Lower lobe of right lung (tissue), 2 donors: ENCODE measurements around the gene EMSY. TPM values are rescaled to one million over a fixed set of nuclear protein-coding genes. Genes with fewer than 3 reads are reported as not detected.

ENCODE experiments used
- ATAC-seq, 2 donors: fragments of 200-7000 bp; cut with Tn5 transposase; one replicate each; pipeline ENCODE4 v1.9.1; 2020 to 2022; ENCODE audit warnings: mild to moderate bottlenecking in 2 of 2, moderate library complexity in 2 of 2
- DNase-seq: peaks from one replicate; pipeline ENCODE4 v3.0.0-alpha.2; 2020
- H3K27ac ChIP-seq: fragments of 200-600 bp; one replicate; pipeline ENCODE4 v1.8.0; 2022
- H3K27me3 ChIP-seq: fragments of 200-600 bp; one replicate; pipeline ENCODE4 v1.8.0; 2022; ENCODE audit warnings: low read depth
- H3K36me3 ChIP-seq: fragments of 200-600 bp; one replicate; pipeline ENCODE4 v1.8.0; 2022; ENCODE audit warnings: mild to moderate bottlenecking
- H3K4me1 ChIP-seq: fragments of 200-600 bp; one replicate; pipeline ENCODE4 v1.8.0; 2022
- H3K4me3 ChIP-seq: fragments of 200-600 bp; one replicate; pipeline ENCODE4 v1.8.0; 2022; ENCODE audit warnings: mild to moderate bottlenecking
- H3K9me3 ChIP-seq: fragments of 200-600 bp; one replicate; pipeline ENCODE4 v1.8.0; 2022
- CTCF ChIP-seq: fragments of 200-600 bp; IDR thresholded peaks from one replicate; pipeline ENCODE4 v1.8.0; 2022; ENCODE audit warnings: antibody characterized with exemption, mild to moderate bottlenecking
- intact Hi-C: fragments of 100-400 bp; cut with DNase I; formaldehyde crosslinking; loops from one replicate; pipeline ENCODE4 v1.11.0; 2022
- total RNA-seq: library from RNA; stranded (reverse); fragmentation: NEBNext Ultra II Directional; extraction: Animal tissue kit (Norgen Biotek cat#: 25700); gene quantifications from one replicate; pipeline ENCODE4 v1.2.1, GENCODE V29; 2021
- donor health status: DM: no; HTN: yes; CAD: no; lungs with severe emphysema.

The EMSY gene
- total RNA-seq, 1 donor from 2014 or later = 21.1 TPM

DNA sequence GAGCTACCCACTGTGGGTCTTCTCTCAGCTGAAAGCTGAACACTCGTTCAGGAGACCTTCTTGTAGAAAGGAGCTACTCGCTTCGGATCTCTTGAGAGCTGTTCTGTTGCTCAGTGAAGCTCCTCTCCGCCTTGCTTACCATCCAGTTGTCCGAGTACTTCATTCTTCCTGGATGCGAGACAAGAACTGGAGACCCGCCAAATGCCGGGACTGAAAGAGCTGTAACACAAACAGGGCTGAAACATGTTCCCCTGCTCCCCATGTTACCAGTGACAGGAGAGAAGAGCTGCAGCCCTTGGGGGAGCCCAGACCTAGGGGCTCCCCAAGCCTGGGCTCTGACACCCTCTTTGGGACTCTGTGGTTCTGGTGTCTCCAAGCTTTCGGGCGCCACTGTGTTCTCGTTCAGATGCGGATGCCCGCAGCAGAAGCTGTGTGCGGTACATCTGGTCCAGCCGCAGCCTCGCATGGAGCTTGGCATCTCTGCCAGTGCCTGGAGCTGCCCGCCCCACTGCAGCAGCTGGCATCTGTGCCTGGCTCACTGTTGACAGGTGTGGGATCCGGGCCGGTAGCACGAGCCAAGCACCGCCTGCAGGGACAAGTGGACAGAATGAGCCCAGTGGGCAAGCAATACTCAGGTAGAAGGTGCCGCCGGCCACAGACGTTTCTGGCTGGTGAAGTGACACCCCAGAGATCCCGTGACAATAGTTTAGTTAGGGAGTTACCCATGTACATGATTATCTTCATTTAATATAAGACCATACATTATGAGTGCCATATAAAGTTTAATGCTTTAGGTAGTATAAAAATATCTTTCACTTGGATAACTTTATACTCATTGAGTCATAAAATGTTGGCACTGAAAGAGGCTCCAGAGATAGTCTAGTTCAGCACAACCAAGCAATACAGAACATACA is 49.1 kb downstream of the EMSY start:
- Histone ChIP-seq H3K36me3 (peaks cover 33% of the 10 kb centered on the region), H3K27me3 (no peaks in the 10 kb centered on the region), H3K4me1 (no peaks in the 10 kb centered on the region), H3K4me3 (no peak overlapping the region), H3K27ac (no peak overlapping the region), H3K9me3 (no peaks in the 10 kb centered on the region)
- TF ChIP-seq CTCF = no peak
- DNase-seq (no peak), ATAC-seq (no peak)
- intact Hi-C loops = no loop called here

DNA sequence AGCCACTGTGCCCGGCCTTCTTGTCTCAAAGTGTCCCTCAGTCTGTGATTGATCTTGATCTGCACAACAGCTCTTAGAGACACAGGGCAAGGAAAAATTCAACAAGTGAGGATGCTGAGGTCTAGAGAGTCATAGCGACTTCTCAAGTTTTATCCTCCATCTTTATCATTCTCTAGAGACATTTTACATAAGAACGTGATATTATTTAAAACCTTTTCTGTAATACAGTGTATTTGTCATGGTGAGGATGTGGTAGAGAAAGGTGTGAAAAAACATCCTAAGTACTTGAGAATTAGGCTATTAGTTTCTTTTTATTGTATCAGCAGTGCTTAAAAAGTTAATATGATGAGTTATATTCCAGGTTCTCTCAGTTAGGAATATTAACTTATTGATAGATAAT is 50.2 kb downstream of the EMSY start:
- no peak overlapping the region for H3K4me3 ChIP-seq
- DNase-seq (no peak), ATAC-seq (no peak)
- H3K27ac ChIP-seq = no peak overlapping the region
- H3K4me1 ChIP-seq = no peaks in the 10 kb centered on the region
- H3K36me3 ChIP-seq = peaks cover 33% of the 10 kb centered on the region
- H3K27me3 ChIP-seq = no peaks in the 10 kb centered on the region
- intact Hi-C loops = no loop called here
- no peaks in the 10 kb centered on the region for H3K9me3 ChIP-seq
- no peak for TF ChIP-seq CTCF

DNA sequence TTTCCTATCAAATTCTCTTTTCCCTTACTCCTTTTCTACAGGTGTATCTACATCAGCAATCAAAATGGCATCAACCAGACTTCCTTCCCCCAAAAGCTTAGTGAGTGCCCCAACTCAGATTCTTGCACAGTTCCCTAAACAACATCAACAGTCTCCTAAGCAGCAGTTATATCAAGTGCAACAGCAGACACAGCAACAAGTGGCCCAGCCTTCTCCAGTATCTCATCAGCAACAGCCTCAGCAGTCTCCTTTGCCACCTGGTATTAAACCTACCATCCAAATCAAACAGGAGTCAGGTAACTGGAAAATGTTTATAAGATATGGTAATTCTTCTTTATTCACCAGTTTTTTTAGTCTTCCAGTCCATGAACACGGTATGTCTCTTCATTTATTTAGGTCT is 51.4 kb downstream of the EMSY start:
- no peak for DNase-seq
- no peak overlapping the region for H3K4me3 ChIP-seq
- no peaks in the 10 kb centered on the region for H3K4me1 ChIP-seq
- no peak for ATAC-seq
- intact Hi-C loops = no loop called here
- no peak for TF ChIP-seq CTCF
- peaks cover 28% of the 10 kb centered on the region for H3K36me3 ChIP-seq
- H3K9me3 ChIP-seq = peaks cover under 1% of the 10 kb centered on the region
- H3K27ac ChIP-seq = no peak overlapping the region
- H3K27me3 ChIP-seq = no peaks in the 10 kb centered on the region

DNA sequence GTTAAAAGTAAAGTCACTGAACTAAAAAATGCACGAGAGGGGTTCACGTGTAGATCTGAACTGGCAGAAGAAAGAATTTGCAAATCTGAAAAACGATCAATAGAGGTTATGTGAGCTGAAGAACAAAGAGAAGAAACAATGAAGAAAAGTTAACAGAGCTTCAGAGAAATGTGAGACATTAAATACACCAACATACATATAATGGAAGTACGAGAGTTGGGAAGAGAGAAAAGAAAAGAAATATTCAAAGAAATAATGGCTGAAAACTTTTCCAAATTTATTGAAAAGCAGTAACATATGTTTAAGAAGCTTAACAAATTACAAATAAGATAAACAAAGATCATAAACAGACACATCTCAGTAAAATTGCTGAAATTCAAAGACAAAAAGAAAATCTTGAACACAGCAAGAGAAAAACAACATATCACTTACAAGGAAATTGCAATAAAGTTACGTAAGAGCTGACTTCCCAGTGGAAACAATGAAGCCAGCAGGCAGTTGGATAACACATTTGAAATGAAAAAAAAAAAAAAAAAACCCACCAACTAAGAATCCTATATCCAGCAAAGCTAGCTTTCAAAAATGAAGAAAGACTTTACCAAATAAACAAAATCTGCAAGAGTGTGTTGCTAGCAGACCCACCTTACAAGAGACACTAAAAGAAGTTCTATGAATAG is 56.8 kb downstream of the EMSY start:
- ATAC-seq (no peak), DNase-seq (no peak)
- H3K4me1 ChIP-seq = no peaks in the 10 kb centered on the region
- H3K27me3 ChIP-seq = no peaks in the 10 kb centered on the region
- intact Hi-C loops = no loop called here
- H3K9me3 ChIP-seq = peaks cover 9% of the 10 kb centered on the region
- no peak overlapping the region for H3K27ac ChIP-seq
- no peaks in the 10 kb centered on the region for H3K36me3 ChIP-seq
- no peak for TF ChIP-seq CTCF
- no peak overlapping the region for H3K4me3 ChIP-seq

DNA sequence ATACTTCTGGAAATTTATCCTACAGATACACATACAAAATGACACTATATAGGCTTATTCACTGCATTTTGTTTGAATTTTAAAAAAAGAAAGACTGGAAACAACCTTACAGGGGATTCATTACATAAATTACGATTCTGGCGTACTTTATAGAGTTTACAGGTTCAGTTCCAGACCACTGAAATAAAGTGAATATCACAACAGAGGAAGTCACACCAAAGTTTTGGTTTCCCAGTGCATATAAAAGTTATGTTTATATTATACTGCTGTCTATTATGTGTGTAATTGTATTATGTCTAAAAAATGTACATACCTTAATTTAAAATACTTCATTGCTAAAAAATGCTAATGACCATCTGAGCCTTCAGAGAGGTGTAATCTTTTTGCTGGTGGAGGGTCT is 62.0 kb downstream of the EMSY start:
- ATAC-seq = no peak
- Histone ChIP-seq H3K9me3 (peaks cover 2% of the 10 kb centered on the region), H3K27me3 (no peaks in the 10 kb centered on the region), H3K36me3 (peaks cover 4% of the 10 kb centered on the region), H3K4me1 (no peaks in the 10 kb centered on the region), H3K4me3 (no peak overlapping the region), H3K27ac (no peak overlapping the region)
- intact Hi-C loops = no loop called here
- no peak for DNase-seq
- TF ChIP-seq CTCF = no peak
